Measurements from ENCODE around the gene TMEM97. TPM values are rescaled to one million over a fixed set of nuclear protein-coding genes. Genes with fewer than 3 reads are reported as not detected.
A peak's percentile ranks its signal among the peaks of the same experiment; 100 is the strongest.

The TMEM97 gene
- total and polyA plus RNA-seq, 2 experiments from 2014 or later = 63.6 to 66.9 TPM

DNA sequence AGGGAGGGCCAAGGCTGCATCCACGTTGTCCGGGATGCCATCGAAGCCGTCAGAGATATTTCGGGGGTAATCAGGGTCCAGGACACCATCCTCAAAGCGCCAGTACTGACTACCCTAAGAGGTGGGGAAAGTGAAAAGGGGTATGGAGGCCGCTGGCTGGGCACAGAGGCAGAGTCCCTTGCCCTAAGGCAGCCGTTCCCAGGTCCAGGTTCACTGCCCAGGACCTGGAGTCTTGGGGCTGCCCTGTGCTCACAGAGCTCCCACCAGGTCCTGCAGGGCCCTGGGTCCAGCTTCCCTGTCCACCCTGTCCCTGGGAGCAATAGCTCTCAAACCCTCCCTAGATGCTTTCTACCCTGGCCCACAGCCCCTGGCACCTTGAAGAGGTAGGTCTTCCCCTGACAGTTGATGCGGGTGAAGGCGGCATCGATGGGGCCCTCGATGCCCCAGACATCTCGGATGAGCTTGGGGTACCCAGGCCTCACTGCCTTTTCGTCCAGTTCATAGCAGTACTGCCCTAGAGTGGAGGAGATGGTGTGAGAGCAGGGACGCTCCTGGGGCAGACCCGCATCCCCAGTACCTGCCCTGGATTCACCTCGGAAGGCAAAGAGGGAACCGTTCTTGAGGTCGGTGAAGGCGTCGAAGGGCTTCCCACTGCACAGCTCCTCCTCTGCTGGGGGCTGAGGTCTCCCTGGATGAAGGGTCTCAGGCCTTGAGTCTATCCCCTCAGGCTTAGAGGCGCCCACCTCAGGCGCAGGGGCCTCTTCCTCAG is 50.1 kb downstream of the TMEM97 start:
- WGBS (ENCODE audit: low lambda C conversion rate, missing lambda C conversion rate) = 93% methylated on average over 23 of the region's 23 CpGs
- Histone ChIP-seq H3K9me3 (ENCODE audit: low read depth) (no peaks in the 10 kb centered on the region), H3K79me2 (peaks cover 6% of the 10 kb centered on the region), H2AFZ (no peak overlapping the region), H3K4me1 (ENCODE audit: insufficient read depth) (peaks cover 24% of the 10 kb centered on the region), H4K20me1 (ENCODE audit: insufficient read depth, poor library complexity, severe bottlenecking) (peaks cover 13% of the 10 kb centered on the region), H3K36me3 (replicated peaks; ENCODE audit: insufficient read depth, low read depth) (no peaks in the 10 kb centered on the region), H3K9me2 (replicated peaks; ENCODE audit: insufficient read depth) (no peaks in the 10 kb centered on the region), H3K27ac (peak overlapping the region; percentile 92), H3K27me3 (peaks cover 7% of the 10 kb centered on the region), H3K4me3 (no peak overlapping the region), H3K4me2 (peak overlapping the region; percentile 89)
- TF ChIP-seq EZH2phosphoT487 (IDR thresholded peaks at IDR 0.05; ENCODE audit: low read depth, severe bottlenecking, unreplicated experiment) = no peak
- no peak for TF ChIP-seq EZH2 (IDR thresholded peaks at IDR 0.05; ENCODE audit: borderline replicate concordance)
- TF ChIP-seq, protein P1, sequence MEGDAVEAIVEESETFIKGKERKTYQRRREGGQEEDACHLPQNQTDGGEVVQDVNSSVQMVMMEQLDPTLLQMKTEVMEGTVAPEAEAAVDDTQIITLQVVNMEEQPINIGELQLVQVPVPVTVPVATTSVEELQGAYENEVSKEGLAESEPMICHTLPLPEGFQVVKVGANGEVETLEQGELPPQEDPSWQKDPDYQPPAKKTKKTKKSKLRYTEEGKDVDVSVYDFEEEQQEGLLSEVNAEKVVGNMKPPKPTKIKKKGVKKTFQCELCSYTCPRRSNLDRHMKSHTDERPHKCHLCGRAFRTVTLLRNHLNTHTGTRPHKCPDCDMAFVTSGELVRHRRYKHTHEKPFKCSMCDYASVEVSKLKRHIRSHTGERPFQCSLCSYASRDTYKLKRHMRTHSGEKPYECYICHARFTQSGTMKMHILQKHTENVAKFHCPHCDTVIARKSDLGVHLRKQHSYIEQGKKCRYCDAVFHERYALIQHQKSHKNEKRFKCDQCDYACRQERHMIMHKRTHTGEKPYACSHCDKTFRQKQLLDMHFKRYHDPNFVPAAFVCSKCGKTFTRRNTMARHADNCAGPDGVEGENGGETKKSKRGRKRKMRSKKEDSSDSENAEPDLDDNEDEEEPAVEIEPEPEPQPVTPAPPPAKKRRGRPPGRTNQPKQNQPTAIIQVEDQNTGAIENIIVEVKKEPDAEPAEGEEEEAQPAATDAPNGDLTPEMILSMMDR (IDR thresholded peaks at IDR 0.05; ENCODE audit: poor library complexity) = no peak
- no peak for DNase-seq (ENCODE audit: low spot score)

GRCh38 chr17:28369684-28370034 is 50.7 kb downstream of the TMEM97 start:
- Histone ChIP-seq H3K4me2 (peak overlapping the region; percentile 89), H3K4me1 (ENCODE audit: insufficient read depth) (peaks cover 24% of the 10 kb centered on the region), H3K9me2 (replicated peaks; ENCODE audit: insufficient read depth) (no peaks in the 10 kb centered on the region), H3K79me2 (peaks cover 6% of the 10 kb centered on the region), H4K20me1 (ENCODE audit: insufficient read depth, poor library complexity, severe bottlenecking) (peaks cover 13% of the 10 kb centered on the region), H3K4me3 (no peak overlapping the region), H2AFZ (no peak overlapping the region), H3K9me3 (ENCODE audit: low read depth) (no peaks in the 10 kb centered on the region), H3K36me3 (replicated peaks; ENCODE audit: insufficient read depth, low read depth) (no peaks in the 10 kb centered on the region), H3K27ac (peak overlapping the region; percentile 92), H3K27me3 (peaks cover 7% of the 10 kb centered on the region)
- 56% methylated on average over 10 of the region's 10 CpGs for WGBS (ENCODE audit: low lambda C conversion rate, missing lambda C conversion rate)
- TF ChIP-seq, protein P1 (IDR thresholded peaks at IDR 0.05; ENCODE audit: poor library complexity) = peak; percentile 13
- TF ChIP-seq EZH2 (IDR thresholded peaks at IDR 0.05; ENCODE audit: borderline replicate concordance) = no peak
- DNase-seq (ENCODE audit: low spot score) = peak; percentile 49

DNA sequence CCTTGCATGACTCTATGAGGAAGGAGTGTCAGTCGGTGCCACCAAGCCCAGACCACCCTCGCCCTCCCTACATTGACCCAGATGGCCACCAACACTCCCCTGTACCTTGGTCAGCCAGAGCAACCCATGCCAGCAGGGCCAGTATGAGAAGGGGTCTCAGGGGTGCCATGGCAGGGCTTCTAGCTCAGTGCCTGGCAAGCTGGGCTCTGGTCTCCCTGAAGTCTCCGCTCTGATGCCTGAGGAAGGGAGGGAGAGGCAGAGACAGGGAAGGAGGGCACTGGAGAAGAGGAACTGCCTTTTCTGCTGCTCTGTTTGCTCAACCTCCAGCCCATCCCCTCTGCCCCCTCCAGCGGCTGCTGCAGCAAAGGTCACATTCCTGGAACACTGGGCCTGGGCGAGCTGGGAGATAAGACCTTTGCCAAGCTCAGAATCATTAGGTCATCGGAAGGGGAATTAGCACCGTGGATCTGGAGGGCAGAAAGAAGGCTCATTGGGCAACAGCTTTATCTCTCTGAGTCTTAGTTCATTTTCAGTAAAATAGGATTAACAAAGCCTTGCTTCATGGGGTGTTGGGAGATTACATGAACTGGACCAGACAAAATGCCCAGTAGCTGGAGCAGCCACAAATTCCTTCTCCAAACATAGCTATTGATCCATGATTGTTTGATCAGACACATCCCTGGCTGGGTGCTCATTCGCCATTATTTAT is 51.2 kb downstream of the TMEM97 start, which contains the start of gene VTN:
Gene VTN (minus strand): TSS at position 273 of the 709 bp plus-strand sequence. CDS start 104 bp downstream, at position 169.
- Histone ChIP-seq H3K9me3 (ENCODE audit: low read depth) (no peaks in the 10 kb centered on the region), H3K79me2 (peaks cover 8% of the 10 kb centered on the region), H3K27ac (peak within 1 kb of the TSS; percentile 92), H4K20me1 (ENCODE audit: insufficient read depth, poor library complexity, severe bottlenecking) (peaks cover 13% of the 10 kb centered on the region), H3K4me2 (peak within 1 kb of the TSS; percentile 89), H3K9me2 (replicated peaks; ENCODE audit: insufficient read depth) (no peaks in the 10 kb centered on the region), H3K4me1 (ENCODE audit: insufficient read depth) (peaks cover 24% of the 10 kb centered on the region), H2AFZ (no peak within 1 kb of the TSS), H3K36me3 (replicated peaks; ENCODE audit: insufficient read depth, low read depth) (no peaks in the 10 kb centered on the region), H3K27me3 (peaks cover 7% of the 10 kb centered on the region), H3K4me3 (no peak within 1 kb of the TSS)
- 17% methylated on average over 8 of the region's 8 CpGs for WGBS (ENCODE audit: low lambda C conversion rate, missing lambda C conversion rate)
- TF ChIP-seq EZH2phosphoT487 (IDR thresholded peaks at IDR 0.05; ENCODE audit: low read depth, severe bottlenecking, unreplicated experiment) (no peak), EZH2 (IDR thresholded peaks at IDR 0.05; ENCODE audit: borderline replicate concordance) (no peak)
- TF ChIP-seq, protein P1 (IDR thresholded peaks at IDR 0.05; ENCODE audit: poor library complexity) = no peak
- DNase-seq (ENCODE audit: low spot score) = peak; percentile 89

All from hepatocyte (in vitro differentiated cells).